Right ventricle myocardium inferior (tissue), 1 donor: ENCODE measurements around the gene MN1. TPM values are rescaled to one million over a fixed set of nuclear protein-coding genes. Genes with fewer than 3 reads are reported as not detected.

ENCODE experiments used
- ATAC-seq: fragments of 200-7000 bp; cut with Tn5 transposase; one replicate; pipeline ENCODE4 v1.9.1; 2020; ENCODE audit warnings: mild to moderate bottlenecking, moderate library complexity
- DNase-seq: peaks from one replicate; pipeline ENCODE4 v3.0.0; 2021; ENCODE audit errors: missing footprints
- intact Hi-C: fragments of 100-400 bp; cut with DNase I; formaldehyde crosslinking; loops from one replicate; pipeline ENCODE4 v1.11.0; 2022
- total RNA-seq: library from RNA; stranded (reverse); fragmentation: NEBNext Ultra II Directional; extraction: Animal tissue kit (Norgen Biotek cat#: 25700); gene quantifications from one replicate; pipeline ENCODE4 v1.2.1, GENCODE V29; 2021
- donor health status: DM: no; HTN: yes; CAD: no; lungs with severe emphysema.

Gene MN1
- total RNA-seq, 1 donor from 2014 or later: 5.3 TPM

- DNase-seq (no peak), ATAC-seq (peak; percentile 17)
- intact Hi-C loops: no loop called here
Observed at GRCh38 chr22:27775087-27775698, 26.4 kb downstream of the MN1 start.

GRCh38 chr22:27774200-27774599 is 27.4 kb downstream of the MN1 start:
- intact Hi-C loops: no loop called here
- no peak for ATAC-seq
- no peak for DNase-seq

- DNase-seq (no peak), ATAC-seq (no peak)
- intact Hi-C loops: no loop called here
Observed at GRCh38 chr22:27772984-27773498, 28.5 kb downstream of the MN1 start.

- intact Hi-C loops: no loop called here
- DNase-seq (no peak), ATAC-seq (no peak)
Observed at GRCh38 chr22:27772081-27772983, 29.2 kb downstream of the MN1 start.

- no peak for DNase-seq
- intact Hi-C loops: no loop called here
- no peak for ATAC-seq
Observed at GRCh38 chr22:27771637-27772036, 29.9 kb downstream of the MN1 start.

GRCh38 chr22:27769012-27769411 is 32.5 kb downstream of the MN1 start:
- no peak for DNase-seq
- intact Hi-C loops: no loop called here
- no peak for ATAC-seq

GRCh38 chr22:27768027-27768653 is 33.4 kb downstream of the MN1 start:
- ATAC-seq (no peak), DNase-seq (no peak)
- intact Hi-C loops: no loop called here

- intact Hi-C loops: no loop called here
- DNase-seq: no peak
- no peak for ATAC-seq
Observed at GRCh38 chr22:27766679-27767078, 34.9 kb downstream of the MN1 start.

- no peak for DNase-seq
- intact Hi-C loops: no loop called here
- no peak for ATAC-seq
Observed at GRCh38 chr22:27765706-27766291, 35.8 kb downstream of the MN1 start.

- no peak for ATAC-seq
- DNase-seq: no peak
- intact Hi-C loops: no loop called here
Observed at GRCh38 chr22:27764722-27765236, 36.8 kb downstream of the MN1 start.

- intact Hi-C loops: no loop called here
- ATAC-seq (no peak), DNase-seq (no peak)
Observed at GRCh38 chr22:27761665-27762064, 39.9 kb downstream of the MN1 start.

- no peak for ATAC-seq
- intact Hi-C loops: no loop called here
- DNase-seq: no peak
Observed at GRCh38 chr22:27761000-27761399, 40.6 kb downstream of the MN1 start.

- no peak for ATAC-seq
- no peak for DNase-seq
- intact Hi-C loops: no loop called here
Observed at GRCh38 chr22:27760474-27760873, 41.1 kb downstream of the MN1 start.

GRCh38 chr22:27757928-27758525 is 43.5 kb downstream of the MN1 start:
- DNase-seq (no peak), ATAC-seq (no peak)
- intact Hi-C loops: no loop called here

GRCh38 chr22:27756212-27756660 is 45.3 kb downstream of the MN1 start:
- ATAC-seq: no peak
- DNase-seq: no peak
- intact Hi-C loops: no loop called here

GRCh38 chr22:27755521-27756211 is 45.9 kb downstream of the MN1 start:
- intact Hi-C loops: no loop called here
- DNase-seq: no peak
- no peak for ATAC-seq

- DNase-seq: no peak
- intact Hi-C loops: no loop called here
- peak; percentile 9 for ATAC-seq
Observed at GRCh38 chr22:27754888-27755480, 46.6 kb downstream of the MN1 start.
